ENCODE data around the gene ETV2. TPM values are rescaled to one million over a fixed set of nuclear protein-coding genes. Genes with fewer than 3 reads are reported as not detected.

Gene ETV2
- total RNA-seq, 2 experiments from 2014 or later, result 0.58 to 0.59 TPM

DNA sequence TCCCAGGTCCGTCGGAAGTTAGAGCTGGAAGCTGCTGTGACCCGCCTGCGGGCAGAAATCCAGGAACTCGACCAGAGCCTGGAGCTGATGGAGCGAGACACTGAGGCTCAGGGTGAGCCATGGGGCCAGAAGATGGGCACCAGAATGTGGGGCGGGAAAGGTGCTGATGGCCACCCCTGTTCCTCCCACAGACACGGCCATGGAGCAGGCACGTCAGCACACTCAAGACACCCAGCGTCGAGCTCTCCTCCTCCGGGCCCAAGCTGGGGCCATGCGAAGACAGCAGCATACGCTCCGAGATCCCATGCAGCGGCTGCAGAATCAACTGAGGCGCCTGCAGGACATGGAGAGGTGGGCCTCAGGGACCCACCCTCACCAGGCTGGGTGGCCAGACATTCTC, 26.5 kb upstream of the ETV2 start:
- Mint-ChIP-seq H3K9me3 (no peaks in the 10 kb centered on the region), H3K4me1 (ENCODE audit: low read depth) (peaks cover 22% of the 10 kb centered on the region), H3K27me3 (no peaks in the 10 kb centered on the region), H3K36me3 (ENCODE audit: low read depth) (peaks cover 16% of the 10 kb centered on the region), H3K27ac (no peak overlapping the region), H3K4me3 (peak overlapping the region; percentile 45)
- Histone ChIP-seq H3K36me3 (ENCODE audit: insufficient read depth, low read length) (peaks cover 30% of the 10 kb centered on the region), H3K27me3 (ENCODE audit: control insufficient read depth in 1 of 2, insufficient read depth in 2 of 2, low read length in 2 of 2) (no peaks in the 10 kb centered on the region), H3K27ac (ENCODE audit: low read depth in 1 of 2, low read length in 2 of 2) (no peak overlapping the region), H3K4me1 (ENCODE audit: insufficient read depth, low read length) (peaks cover 29% of the 10 kb centered on the region), H3K4me3 (ENCODE audit: low read length) (no peak overlapping the region), H3K9me3 (ENCODE audit: control insufficient read depth in 1 of 2, insufficient read depth in 1 of 2, low read length in 2 of 2) (no peaks in the 10 kb centered on the region)
- intact Hi-C loops (cut with DNase I, micrococcal nuclease), result no loop called here
- ChIA-PET CTCF (no interaction called here), POLR2A (no interaction called here)
- TF ChIP-seq, protein P1, sequence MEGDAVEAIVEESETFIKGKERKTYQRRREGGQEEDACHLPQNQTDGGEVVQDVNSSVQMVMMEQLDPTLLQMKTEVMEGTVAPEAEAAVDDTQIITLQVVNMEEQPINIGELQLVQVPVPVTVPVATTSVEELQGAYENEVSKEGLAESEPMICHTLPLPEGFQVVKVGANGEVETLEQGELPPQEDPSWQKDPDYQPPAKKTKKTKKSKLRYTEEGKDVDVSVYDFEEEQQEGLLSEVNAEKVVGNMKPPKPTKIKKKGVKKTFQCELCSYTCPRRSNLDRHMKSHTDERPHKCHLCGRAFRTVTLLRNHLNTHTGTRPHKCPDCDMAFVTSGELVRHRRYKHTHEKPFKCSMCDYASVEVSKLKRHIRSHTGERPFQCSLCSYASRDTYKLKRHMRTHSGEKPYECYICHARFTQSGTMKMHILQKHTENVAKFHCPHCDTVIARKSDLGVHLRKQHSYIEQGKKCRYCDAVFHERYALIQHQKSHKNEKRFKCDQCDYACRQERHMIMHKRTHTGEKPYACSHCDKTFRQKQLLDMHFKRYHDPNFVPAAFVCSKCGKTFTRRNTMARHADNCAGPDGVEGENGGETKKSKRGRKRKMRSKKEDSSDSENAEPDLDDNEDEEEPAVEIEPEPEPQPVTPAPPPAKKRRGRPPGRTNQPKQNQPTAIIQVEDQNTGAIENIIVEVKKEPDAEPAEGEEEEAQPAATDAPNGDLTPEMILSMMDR (IDR thresholded peaks at IDR 0.05), result no peak
- DNase-seq, result no peak
- no peak for ATAC-seq (ENCODE audit: poor library complexity)

DNA sequence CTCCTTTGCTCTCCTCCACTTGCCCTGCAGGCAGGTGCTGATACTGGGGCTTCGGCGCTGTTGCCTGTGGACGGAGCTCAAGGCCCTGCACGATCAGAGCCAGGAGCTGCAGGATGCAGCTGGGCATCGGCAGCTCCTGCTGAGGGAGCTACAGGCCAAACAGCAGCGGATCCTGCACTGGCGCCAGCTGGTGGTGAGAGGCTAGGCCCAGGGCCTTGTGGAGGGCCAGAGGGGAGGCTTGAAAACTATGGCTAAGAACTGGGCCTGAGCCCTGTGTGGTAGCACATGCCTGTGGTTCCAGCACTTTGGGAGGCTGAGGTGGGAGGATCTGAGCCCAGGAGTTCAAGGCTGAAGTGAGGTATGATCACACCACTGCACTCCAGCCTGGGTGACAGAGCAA, 22.7 kb upstream of the ETV2 start:
- no peak for DNase-seq
- POLR2A ChIA-PET, result no interaction called here
- Mint-ChIP-seq H3K27ac (no peak overlapping the region), H3K27me3 (no peaks in the 10 kb centered on the region), H3K4me1 (ENCODE audit: low read depth) (no peaks in the 10 kb centered on the region), H3K4me3 (no peak overlapping the region), H3K36me3 (ENCODE audit: low read depth) (peaks cover 26% of the 10 kb centered on the region), H3K9me3 (no peaks in the 10 kb centered on the region)
- no peaks in the 10 kb centered on the region for H3K9me3 ChIP-seq (ENCODE audit: control insufficient read depth in 1 of 2, insufficient read depth in 1 of 2, low read length in 2 of 2)
- no peaks in the 10 kb centered on the region for H3K4me1 ChIP-seq (ENCODE audit: insufficient read depth, low read length)
- TF ChIP-seq, protein P1 (IDR thresholded peaks at IDR 0.05), result no peak
- no peak for ATAC-seq (ENCODE audit: poor library complexity)
- H3K4me3 ChIP-seq (ENCODE audit: low read length), result no peak overlapping the region
- intact Hi-C loops (cut with DNase I, micrococcal nuclease), result no loop called here
- CTCF ChIA-PET, result no interaction called here
- H3K36me3 ChIP-seq (ENCODE audit: insufficient read depth, low read length), result peaks cover 36% of the 10 kb centered on the region
- H3K27ac ChIP-seq (ENCODE audit: low read depth in 1 of 2, low read length in 2 of 2), result no peak overlapping the region
- H3K27me3 ChIP-seq (ENCODE audit: control insufficient read depth in 1 of 2, insufficient read depth in 2 of 2, low read length in 2 of 2), result no peaks in the 10 kb centered on the region

- Mint-ChIP-seq H3K4me1 (ENCODE audit: low read depth) (no peaks in the 10 kb centered on the region), H3K27me3 (no peaks in the 10 kb centered on the region), H3K9me3 (no peaks in the 10 kb centered on the region), H3K27ac (no peak overlapping the region), H3K36me3 (ENCODE audit: low read depth) (peaks cover 26% of the 10 kb centered on the region), H3K4me3 (no peak overlapping the region)
- TF ChIP-seq, protein P1 (IDR thresholded peaks at IDR 0.05), result no peak
- no peak overlapping the region for H3K27ac ChIP-seq (ENCODE audit: low read depth in 1 of 2, low read length in 2 of 2)
- intact Hi-C loops (cut with DNase I, micrococcal nuclease), result no loop called here
- no peak overlapping the region for H3K4me3 ChIP-seq (ENCODE audit: low read length)
- peaks cover 36% of the 10 kb centered on the region for H3K36me3 ChIP-seq (ENCODE audit: insufficient read depth, low read length)
- ATAC-seq (ENCODE audit: poor library complexity), result no peak
- DNase-seq, result no peak
- H3K4me1 ChIP-seq (ENCODE audit: insufficient read depth, low read length), result no peaks in the 10 kb centered on the region
- POLR2A ChIA-PET, result no interaction called here
- no peaks in the 10 kb centered on the region for H3K9me3 ChIP-seq (ENCODE audit: control insufficient read depth in 1 of 2, insufficient read depth in 1 of 2, low read length in 2 of 2)
- no peaks in the 10 kb centered on the region for H3K27me3 ChIP-seq (ENCODE audit: control insufficient read depth in 1 of 2, insufficient read depth in 2 of 2, low read length in 2 of 2)
- CTCF ChIA-PET, result no interaction called here
These were observed 22.1 kb upstream of the ETV2 start for GRCh38 chr19:35619290-35619923.
